GM23338 (cell line): ENCODE measurements around the gene XRN1. TPM values are rescaled to one million over a fixed set of nuclear protein-coding genes. Genes with fewer than 3 reads are reported as not detected.

ENCODE experiments used
- ATAC-seq: fragments of 200-7000 bp; cut with Tn5 transposase; 3 replicates; pipeline ENCODE4 v1.9.1; 2020
- DNase-seq: peaks from one replicate; pipeline ENCODE4 v3.0.0-alpha.2; 2015; ENCODE audit warnings: low spot score
- H2AFZ ChIP-seq: fragments of 200-600 bp; sonication (generic); 2 replicates; pipeline ENCODE4 v1.8.0; 2016; ENCODE audit warnings: antibody characterized with exemption, mild to moderate bottlenecking, moderate library complexity
- H3F3A ChIP-seq: fragments of 200-600 bp; sonication (generic); replicated peaks from 2 replicates; pipeline ENCODE4 v1.8.0; 2017; ENCODE audit warnings: antibody characterized with exemption, mixed run types, low read depth
- H3K27ac ChIP-seq: fragments of 200-600 bp; sonication (generic); 2 replicates; pipeline ENCODE4 v1.6.1; 2016; ENCODE audit warnings: low read depth
- H3K27me3 ChIP-seq: fragments of 200-600 bp; sonication (generic); 2 replicates; pipeline ENCODE4 v1.8.0; 2016; ENCODE audit warnings: mild to moderate bottlenecking, mixed run types, moderate library complexity; ENCODE audit not compliant: insufficient read depth
- H3K36me3 ChIP-seq: fragments of 200-600 bp; sonication (generic); 2 replicates; pipeline ENCODE4 v1.8.0; 2016; ENCODE audit warnings: mild to moderate bottlenecking; ENCODE audit not compliant: insufficient read depth
- H3K4me1 ChIP-seq: fragments of 200-600 bp; sonication (generic); 2 replicates; pipeline ENCODE4 v1.8.0; 2016; ENCODE audit warnings: mild to moderate bottlenecking, moderate library complexity; ENCODE audit not compliant: insufficient read depth
- H3K4me2 ChIP-seq: fragments of 200-600 bp; sonication (generic); 2 replicates; pipeline ENCODE4 v1.7.1; 2017; ENCODE audit warnings: mixed run types
- H3K4me3 ChIP-seq: fragments of 200-600 bp; sonication (generic); 2 replicates; pipeline ENCODE4 v1.6.1; 2016; ENCODE audit warnings: mixed run types
- H3K79me2 ChIP-seq: fragments of 200-600 bp; sonication (generic); replicated peaks from 2 replicates; pipeline ENCODE4 v1.8.0; 2017; ENCODE audit warnings: mild to moderate bottlenecking; ENCODE audit not compliant: insufficient read depth
- H3K9me2 ChIP-seq: fragments of 200-600 bp; sonication (generic); 2 replicates; pipeline ENCODE4 v1.8.0; 2017; ENCODE audit not compliant: insufficient read depth
- H4K20me1 ChIP-seq: fragments of 200-600 bp; sonication (generic); replicated peaks from 2 replicates; pipeline ENCODE4 v1.8.0; 2017; ENCODE audit warnings: mild to moderate bottlenecking; ENCODE audit not compliant: insufficient read depth
- H3K27ac Mint-ChIP-seq: 2 replicates; pipeline ENCODE4 v1.8.0; 2020; ENCODE audit warnings: inconsistent platforms, mild to moderate bottlenecking, moderate library complexity, mixed read lengths
- H3K27me3 Mint-ChIP-seq: 3 replicates; pipeline ENCODE4 v1.8.0; 2022; ENCODE audit warnings: low read depth, mild to moderate bottlenecking, moderate library complexity, mixed read lengths, inconsistent platforms; ENCODE audit not compliant: insufficient read depth, poor library complexity
- H3K36me3 Mint-ChIP-seq: 3 replicates; pipeline ENCODE4 v1.8.0; 2021; ENCODE audit warnings: low read depth, mild to moderate bottlenecking, inconsistent platforms, moderate library complexity, mixed read lengths
- H3K4me1 Mint-ChIP-seq: 3 replicates; pipeline ENCODE4 v1.8.0; 2020; ENCODE audit warnings: mild to moderate bottlenecking, inconsistent platforms, mixed read lengths
- H3K4me3 Mint-ChIP-seq: 3 replicates; pipeline ENCODE4 v1.8.0; 2021; ENCODE audit warnings: moderate library complexity, mild to moderate bottlenecking, inconsistent platforms, mixed read lengths
- H3K9me3 Mint-ChIP-seq: 3 replicates; pipeline ENCODE4 v1.8.0; 2020; ENCODE audit warnings: moderate library complexity, mild to moderate bottlenecking, inconsistent platforms, mixed read lengths
- CREB1 ChIP-seq: fragments of 250-450 bp; sonication (Bioruptor Pico); IDR thresholded peaks from 2 replicates; pipeline ENCODE4 v1.5.0; 2020; ENCODE audit warnings: low read depth, mild to moderate bottlenecking, moderate library complexity
- CTCF ChIP-seq, 2 experiments: fragments of 200-600 bp in 1 of 2; sonication (generic) in 1 of 2; conservative IDR thresholded peaks; 2 replicates each; pipeline versions ENCODE4 v1.5.1 to v1.6.1; 2016 to 2017; ENCODE audit warnings: antibody characterized with exemption in 2 of 2, low read depth in 2 of 2, mild to moderate bottlenecking in 2 of 2, moderate library complexity in 1 of 2
- EZH2 ChIP-seq: fragments of 200-600 bp; sonication (generic); IDR thresholded peaks from one replicate; pipeline ENCODE4 v1.8.0; 2017; ENCODE audit warnings: antibody characterized with exemption, mild to moderate bottlenecking, low read depth; ENCODE audit not compliant: unreplicated experiment
- EZH2phosphoT487 ChIP-seq: fragments of 200-600 bp; sonication (generic); IDR thresholded peaks from one replicate; pipeline ENCODE4 v1.8.1; 2018; ENCODE audit warnings: antibody characterized with exemption; ENCODE audit not compliant: unreplicated experiment
- REST ChIP-seq: IDR thresholded peaks from one replicate; pipeline ENCODE4 v1.6.1; 2018; ENCODE audit warnings: antibody characterized with exemption; ENCODE audit not compliant: unreplicated experiment
- ZNF114 ChIP-seq: fragments of 250-450 bp; sonication (Bioruptor Pico); IDR thresholded peaks from 2 replicates; pipeline ENCODE4 v1.5.0; 2020; ENCODE audit warnings: mild to moderate bottlenecking, moderate library complexity
- ZNF331 ChIP-seq: fragments of 250-450 bp; sonication (Bioruptor Pico); IDR thresholded peaks from 2 replicates; pipeline ENCODE4 v1.5.0; 2020; ENCODE audit warnings: low read depth, mild to moderate bottlenecking, moderate library complexity
- ZNF462 ChIP-seq: fragments of 250-450 bp; sonication (Bioruptor Pico); IDR thresholded peaks from 2 replicates; pipeline ENCODE4 v1.5.0; 2020; ENCODE audit warnings: mild to moderate bottlenecking, moderate library complexity
- polyA plus RNA-seq: library from polyadenylated mRNA; unstranded; fragments of >200 nt; fragmentation: Nextera tagmentation; extraction: Ambion mirVana; gene quantifications from 2 replicates; pipeline ENCODE4 v1.2.1, GENCODE V29; 2016
- total RNA-seq: library from RNA; depleted of rRNA; stranded (reverse); fragments of >200 nt; shearing (Covaris generic); gene quantifications from 2 replicates; pipeline ENCODE4 v1.2.3, GENCODE V29; 2014

XRN1 gene
- total and polyA plus RNA-seq, 2 experiments from 2014 or later = 10.9 to 16.6 TPM

GRCh38 chr3:142256712-142257333, 191.0 kb downstream of the XRN1 start:
- Histone ChIP-seq H3K4me2 (no peak overlapping the region), H3K27ac (no peak overlapping the region), H3F3A (no peaks in the 10 kb centered on the region), H3K9me2 (0 out of 2 replicates have a peak, but pooled peaks cover 4% of the 10 kb centered on the region), H2AFZ (peak overlapping the region; percentile 86), H3K79me2 (no peaks in the 10 kb centered on the region), H3K4me1 (no peaks in the 10 kb centered on the region), H3K4me3 (no peak overlapping the region), H4K20me1 (no peaks in the 10 kb centered on the region), H3K36me3 (no peaks in the 10 kb centered on the region), H3K27me3 (no peaks in the 10 kb centered on the region)
- peak; percentile 7 for DNase-seq
- Mint-ChIP-seq H3K27ac (no peak overlapping the region), H3K9me3 (peaks cover 11% of the 10 kb centered on the region; the same call in 1 of the 3 replicates), H3K4me1 (no peaks in the 10 kb centered on the region; the same call in 2 of the 3 replicates), H3K36me3 (no peaks in the 10 kb centered on the region), H3K4me3 (no peak overlapping the region), H3K27me3 (peaks cover 5% of the 10 kb centered on the region)
- TF ChIP-seq ZNF331 (CRISPR knock-in tag) = no peak
- no peak for TF ChIP-seq EZH2
- no peak for TF ChIP-seq CTCF (conservative IDR thresholded peaks at IDR 0.05; ENCODE audit: low read depth in 2 of 2)
- TF ChIP-seq REST = no peak
- TF ChIP-seq ZNF114 = no peak
- TF ChIP-seq EZH2phosphoT487 = no peak
- no peak for TF ChIP-seq CREB1
- no peak for TF ChIP-seq ZNF462
- peak; percentile 54 for ATAC-seq
